OCI-LY1 (cell line): ENCODE measurements around the gene RNU1-4.
"Not testable (repeated sequence)": the region's sequence is repeated elsewhere in the genome, so short reads cannot be mapped to it uniquely, and the experiment has no call there.

Experiments
- H2AFZ ChIP-seq: fragments of 200-600 bp; sonication (generic), shearing (Covaris generic); 2 replicates; pipeline ENCODE4 v1.6.0; 2014; ENCODE audit warnings: antibody characterized with exemption, mild to moderate bottlenecking, low read length
- H3F3A ChIP-seq: fragments of 200-600 bp; sonication (generic), shearing (Covaris generic); 2 replicates; pipeline ENCODE4 v1.6.0; 2014; ENCODE audit warnings: mild to moderate bottlenecking, antibody characterized with exemption, low read length, moderate library complexity; ENCODE audit not compliant: insufficient read depth
- H3K27ac ChIP-seq: fragments of 200-600 bp; sonication (generic); 2 replicates; pipeline ENCODE4 v1.5.1; 2014; ENCODE audit warnings: low read length, mixed run types, mild to moderate bottlenecking, low read depth; ENCODE audit not compliant: poor library complexity, severe bottlenecking
- H3K27me3 ChIP-seq: fragments of 200-600 bp; sonication (generic); 2 replicates; pipeline ENCODE4 v1.6.0; 2014; ENCODE audit warnings: antibody characterized with exemption, mild to moderate bottlenecking, low read length, moderate library complexity; ENCODE audit not compliant: insufficient read depth
- H3K36me3 ChIP-seq: fragments of 200-600 bp; sonication (generic); 2 replicates; pipeline ENCODE4 v1.6.1; 2014; ENCODE audit warnings: mild to moderate bottlenecking, antibody characterized with exemption, low read length, moderate library complexity, mixed read lengths; ENCODE audit not compliant: insufficient read depth
- H3K4me1 ChIP-seq: fragments of 200-600 bp; sonication (generic); 2 replicates; pipeline ENCODE4 v1.5.1; 2014; ENCODE audit warnings: mild to moderate bottlenecking, low read length, moderate library complexity; ENCODE audit not compliant: insufficient read depth, severe bottlenecking
- H3K4me2 ChIP-seq: fragments of 200-600 bp; sonication (generic), shearing (Covaris generic); 2 replicates; pipeline ENCODE4 v1.6.1; 2014; ENCODE audit warnings: low read length
- H3K4me3 ChIP-seq: fragments of 200-600 bp; sonication (generic); 2 replicates; pipeline ENCODE4 v1.5.1; 2014; ENCODE audit warnings: low read length, low read depth, mild to moderate bottlenecking, mixed read lengths; ENCODE audit not compliant: poor library complexity, severe bottlenecking
- H3K79me2 ChIP-seq: fragments of 200-600 bp; shearing (Covaris generic); 2 replicates; pipeline ENCODE4 v1.6.1; 2016; ENCODE audit warnings: mixed run types, low read length, mixed read lengths; ENCODE audit not compliant: insufficient read depth
- H3K9ac ChIP-seq: fragments of 200-600 bp; sonication (generic), shearing (Covaris generic); 2 replicates; pipeline ENCODE4 v1.6.1; 2014; ENCODE audit warnings: mild to moderate bottlenecking, low read length, mixed read lengths
- H3K9me2 ChIP-seq: fragments of 200-600 bp; sonication (generic), shearing (Covaris generic); 2 replicates; pipeline ENCODE4 v1.6.1; 2014; ENCODE audit warnings: low read depth, mild to moderate bottlenecking, low read length, mixed read lengths
- H3K9me3 ChIP-seq: fragments of 200-600 bp; shearing (Covaris generic); 2 replicates; pipeline ENCODE4 v1.6.1; 2014; ENCODE audit warnings: low read length, mixed read lengths
- H4K20me1 ChIP-seq: fragments of 200-600 bp; sonication (generic), shearing (Covaris generic); 2 replicates; pipeline ENCODE4 v1.6.0; 2016; ENCODE audit warnings: mild to moderate bottlenecking, low read length; ENCODE audit not compliant: insufficient read depth

RNU1-4 gene

GRCh38 chr1:16757574-16757973 lies 17.3 kb downstream of the RNU1-4 start:
- not testable (repeated sequence) for H4K20me1 ChIP-seq, H2AFZ ChIP-seq, H3K4me3 ChIP-seq, H3K9ac ChIP-seq, H3K9me2 ChIP-seq, H3K4me2 ChIP-seq, H3K36me3 ChIP-seq, H3K27me3 ChIP-seq, H3F3A ChIP-seq, H3K4me1 ChIP-seq, H3K79me2 ChIP-seq, H3K9me3 ChIP-seq, H3K27ac ChIP-seq

- not testable (repeated sequence) for H2AFZ ChIP-seq, H3K4me3 ChIP-seq, H3K4me2 ChIP-seq, H3K36me3 ChIP-seq, H3K4me1 ChIP-seq, H3K27me3 ChIP-seq, H3K9me2 ChIP-seq, H3K9ac ChIP-seq, H4K20me1 ChIP-seq, H3K9me3 ChIP-seq, H3F3A ChIP-seq, H3K79me2 ChIP-seq, H3K27ac ChIP-seq
Observed at GRCh38 chr1:16758060-16758459, 17.7 kb downstream of the RNU1-4 start.

DNA sequence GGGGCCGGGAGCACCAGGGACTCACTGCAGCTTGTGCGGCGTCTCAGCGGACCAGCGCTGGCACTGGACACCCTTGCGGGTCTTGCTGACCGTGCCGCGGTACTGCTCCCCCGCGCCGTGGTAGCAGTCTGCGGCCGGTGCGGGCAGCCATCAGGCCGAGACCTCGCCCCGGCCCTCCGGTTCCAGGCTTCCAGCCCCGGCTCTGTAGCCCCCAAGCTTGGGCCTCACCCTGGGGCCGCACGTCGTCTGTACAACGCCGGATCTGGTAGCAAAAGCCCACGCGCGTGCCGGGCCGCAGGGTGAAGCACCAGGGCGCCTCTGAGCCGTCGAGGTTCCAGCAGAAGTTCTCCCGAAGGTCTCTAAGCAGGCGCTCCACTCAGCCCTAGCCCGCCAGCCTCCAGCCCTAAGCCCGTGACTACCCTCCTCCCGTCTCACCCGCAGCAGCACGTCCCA lies 18.8 kb downstream of the RNU1-4 start:
- not testable (repeated sequence) for H3K27me3 ChIP-seq, H3K79me2 ChIP-seq, H3K9ac ChIP-seq, H2AFZ ChIP-seq, H3F3A ChIP-seq, H3K9me2 ChIP-seq, H3K4me3 ChIP-seq, H3K27ac ChIP-seq, H4K20me1 ChIP-seq, H3K4me2 ChIP-seq, H3K4me1 ChIP-seq, H3K36me3 ChIP-seq, H3K9me3 ChIP-seq

DNA sequence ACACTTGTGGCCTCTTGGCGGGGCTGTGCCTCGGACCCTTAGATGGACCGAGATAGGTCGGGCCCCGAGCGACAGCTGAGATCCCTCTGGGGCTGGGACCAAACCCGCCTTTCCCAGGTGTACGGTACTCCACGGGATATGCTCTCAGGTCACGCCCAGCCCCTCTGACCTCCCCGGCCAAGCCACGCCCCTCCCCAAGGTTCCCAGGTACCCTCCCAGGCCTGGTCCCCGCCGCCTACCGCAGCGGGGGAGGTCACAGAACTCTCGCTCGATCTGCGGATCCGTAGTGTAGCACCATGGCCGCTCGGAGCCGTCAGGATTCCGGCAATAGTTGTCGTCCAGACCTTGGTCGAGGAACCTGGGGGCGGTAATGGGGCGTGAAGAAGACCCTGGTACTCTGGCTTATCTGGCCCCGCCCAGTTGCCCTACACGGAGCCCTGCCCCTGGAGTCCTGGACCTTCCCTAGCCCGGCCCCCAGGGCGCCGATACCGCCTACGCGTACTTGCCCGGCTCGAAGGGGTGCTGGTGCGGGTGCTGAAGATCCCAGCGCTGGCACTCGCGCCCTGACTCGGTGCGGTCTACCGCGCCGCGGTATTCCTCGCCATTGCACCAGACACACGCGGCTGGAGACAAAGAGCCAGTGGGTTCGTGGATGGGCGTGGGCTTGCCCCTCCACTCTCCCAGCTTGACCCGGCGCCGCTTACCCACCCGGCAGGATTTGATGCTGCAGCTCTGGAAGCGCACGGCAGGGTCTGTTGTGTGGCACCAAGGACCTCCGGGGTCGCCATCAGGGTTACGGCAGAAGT lies 19.5 kb downstream of the RNU1-4 start:
- H3K36me3 ChIP-seq, H3K4me1 ChIP-seq, H3K4me3 ChIP-seq, H3K27ac ChIP-seq, H3K9me3 ChIP-seq, H3K27me3 ChIP-seq, H3F3A ChIP-seq, H3K9me2 ChIP-seq, H3K4me2 ChIP-seq, H4K20me1 ChIP-seq, H3K79me2 ChIP-seq, H3K9ac ChIP-seq, H2AFZ ChIP-seq: not testable (repeated sequence)

GRCh38 chr1:16760456-16760765 lies 20.1 kb downstream of the RNU1-4 start:
- H3K9me2 ChIP-seq, H3K9me3 ChIP-seq, H3K36me3 ChIP-seq, H3K27me3 ChIP-seq, H3K79me2 ChIP-seq, H3K27ac ChIP-seq, H3K4me1 ChIP-seq, H3K4me3 ChIP-seq, H3K4me2 ChIP-seq, H4K20me1 ChIP-seq, H3F3A ChIP-seq, H2AFZ ChIP-seq, H3K9ac ChIP-seq: not testable (repeated sequence)

- not testable (repeated sequence) for H3K27ac ChIP-seq, H3K36me3 ChIP-seq, H3K4me2 ChIP-seq
Observed at GRCh38 chr1:16760801-16761200, 20.5 kb downstream of the RNU1-4 start.

DNA sequence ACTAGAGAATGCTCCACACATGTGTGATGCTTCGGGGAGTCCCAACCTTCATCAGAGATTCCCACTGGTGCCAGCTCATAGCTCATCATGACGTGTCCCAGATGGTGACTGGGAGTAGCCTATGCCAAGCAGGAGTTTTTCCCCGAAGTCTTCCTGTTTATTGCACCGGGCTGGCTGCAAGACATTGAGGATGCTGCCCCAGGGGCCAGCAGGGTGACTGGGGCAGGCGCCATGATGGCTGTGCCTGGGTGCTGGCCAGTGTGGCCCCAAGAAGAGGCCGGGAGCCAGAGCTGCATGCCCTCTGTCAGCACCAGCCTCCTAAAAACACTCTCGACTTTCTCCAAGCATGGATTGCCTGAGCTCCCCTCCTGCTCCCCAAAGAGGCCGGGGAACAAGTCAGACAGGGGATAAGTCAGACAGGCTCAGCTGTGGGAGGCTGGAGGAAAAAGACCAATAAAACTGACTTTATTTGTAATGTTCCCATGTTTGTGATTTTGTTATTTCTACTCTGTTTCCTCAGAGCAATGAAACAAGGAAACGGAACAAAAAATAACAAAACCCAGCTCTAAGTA lies 24.0 kb downstream of the RNU1-4 start:
- not testable (repeated sequence) for H3K4me3 ChIP-seq, H2AFZ ChIP-seq, H3K9me2 ChIP-seq, H3K36me3 ChIP-seq, H3K27me3 ChIP-seq, H3K27ac ChIP-seq, H3K9ac ChIP-seq, H3F3A ChIP-seq, H4K20me1 ChIP-seq, H3K9me3 ChIP-seq, H3K79me2 ChIP-seq, H3K4me2 ChIP-seq, H3K4me1 ChIP-seq

More at GRCh38 chr1:16760801-16761200, 20.5 kb downstream of the RNU1-4 start:
- H3K27me3 ChIP-seq, H3K9me2 ChIP-seq, H3K9ac ChIP-seq, H3K4me3 ChIP-seq, H4K20me1 ChIP-seq, H3K9me3 ChIP-seq, H3K4me1 ChIP-seq, H3F3A ChIP-seq, H3K79me2 ChIP-seq, H2AFZ ChIP-seq: not testable (repeated sequence)
